Gastrocnemius medialis (tissue), 4 donors: Measurements from ENCODE around the gene ST8SIA2.

ENCODE experiments used
- CTCF ChIP-seq, 5 experiments: fragments of 450-650 bp in 3 of 5; fragments of 200-600 bp in 2 of 5; sonication (generic) in 2 of 5; IDR thresholded peaks in 4 of 5; conservative IDR thresholded peaks in 1 of 5; 1 replicate in 4 of 5; 2 replicates in 1 of 5; pipeline ENCODE4 v1.5.1; 2016 to 2019; ENCODE audit warnings: antibody characterized with exemption in 5 of 5, mild to moderate bottlenecking in 3 of 5, moderate library complexity in 3 of 5
- POLR2A ChIP-seq, 2 donors: fragments of 450-650 bp; IDR thresholded peaks; one replicate each; pipeline ENCODE4 v1.6.1; 2017; ENCODE audit warnings: antibody characterized with exemption in 2 of 2, mild to moderate bottlenecking in 2 of 2, moderate library complexity in 2 of 2

- TF ChIP-seq CTCF (IDR thresholded peaks at IDR 0.05 in 4 of 5, conservative IDR thresholded peaks at IDR 0.05 in 1 of 5) (no peak), POLR2A (IDR thresholded peaks at IDR 0.05) (no peak)
Measured at GRCh38 chr15:92392462-92392861, 1.2 kb upstream of the ST8SIA2 start.
